DOHH2 (cell line): ENCODE results near the gene C10orf105.

ENCODE experiments used
- EZH2phosphoT487 ChIP-seq: fragments of 200-600 bp; sonication (generic); IDR thresholded peaks from 2 replicates; pipeline ENCODE4 v1.6.1; 2017; ENCODE audit warnings: borderline replicate concordance, mild to moderate bottlenecking, antibody characterized with exemption, low read length, moderate library complexity, mixed read lengths
- TF ChIP-seq, protein P1 (sequence below): fragments of 200-600 bp; sonication (generic); IDR thresholded peaks from one replicate; pipeline ENCODE4 v1.5.1; 2014; ENCODE audit warnings: antibody characterized with exemption, mild to moderate bottlenecking, low read depth, low read length; ENCODE audit not compliant: poor library complexity, severe bottlenecking

DNA sequence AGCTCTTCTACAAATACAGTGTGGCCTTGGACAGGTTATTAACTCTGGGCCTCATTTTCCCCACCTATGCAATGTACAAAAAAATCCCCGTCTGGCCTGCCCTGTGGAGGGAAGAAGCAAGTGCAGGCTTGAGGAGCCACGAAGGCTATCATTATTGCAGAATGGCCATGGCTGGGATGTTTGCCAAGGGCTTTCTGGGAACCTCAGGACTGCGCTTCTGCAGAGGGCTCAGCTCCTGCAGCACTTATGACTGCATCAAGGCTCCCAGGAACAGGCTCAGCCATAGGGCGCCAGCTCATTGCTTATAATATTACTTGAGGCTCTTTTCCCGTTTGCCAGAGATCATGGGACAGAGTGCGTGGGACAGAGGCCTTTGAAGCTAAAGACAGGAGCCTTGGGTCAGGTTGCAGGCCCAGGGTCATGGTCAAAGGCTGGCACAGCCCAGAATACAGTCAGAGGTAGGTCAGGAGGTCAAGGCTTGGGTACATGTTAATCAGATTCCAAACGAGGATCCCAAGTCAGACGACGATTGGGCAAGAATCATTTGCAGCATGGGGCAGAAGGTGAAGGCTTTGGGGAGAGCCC is 20.6 kb upstream of the C10orf105 start:
- TF ChIP-seq, protein P1, sequence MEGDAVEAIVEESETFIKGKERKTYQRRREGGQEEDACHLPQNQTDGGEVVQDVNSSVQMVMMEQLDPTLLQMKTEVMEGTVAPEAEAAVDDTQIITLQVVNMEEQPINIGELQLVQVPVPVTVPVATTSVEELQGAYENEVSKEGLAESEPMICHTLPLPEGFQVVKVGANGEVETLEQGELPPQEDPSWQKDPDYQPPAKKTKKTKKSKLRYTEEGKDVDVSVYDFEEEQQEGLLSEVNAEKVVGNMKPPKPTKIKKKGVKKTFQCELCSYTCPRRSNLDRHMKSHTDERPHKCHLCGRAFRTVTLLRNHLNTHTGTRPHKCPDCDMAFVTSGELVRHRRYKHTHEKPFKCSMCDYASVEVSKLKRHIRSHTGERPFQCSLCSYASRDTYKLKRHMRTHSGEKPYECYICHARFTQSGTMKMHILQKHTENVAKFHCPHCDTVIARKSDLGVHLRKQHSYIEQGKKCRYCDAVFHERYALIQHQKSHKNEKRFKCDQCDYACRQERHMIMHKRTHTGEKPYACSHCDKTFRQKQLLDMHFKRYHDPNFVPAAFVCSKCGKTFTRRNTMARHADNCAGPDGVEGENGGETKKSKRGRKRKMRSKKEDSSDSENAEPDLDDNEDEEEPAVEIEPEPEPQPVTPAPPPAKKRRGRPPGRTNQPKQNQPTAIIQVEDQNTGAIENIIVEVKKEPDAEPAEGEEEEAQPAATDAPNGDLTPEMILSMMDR, result no peak
- TF ChIP-seq EZH2phosphoT487, result no peak
